RPMI8226 (cell line): ENCODE results near the gene TOR3A.
A peak's percentile ranks its signal among the peaks of the same experiment; 100 is the strongest.

Experiments used
- DNase-seq: peaks from one replicate; pipeline ENCODE4 v3.0.0-alpha.2; 2015

TOR3A gene

GRCh38 chr1:179077396-179077795 is 4.5 kb upstream of the TOR3A start:
- no peak for DNase-seq

GRCh38 chr1:179079113-179079761 is 2.6 kb upstream of the TOR3A start:
- DNase-seq, result peak; percentile 84

- DNase-seq, result peak; percentile 58
These were observed 794 bp upstream of the TOR3A start for GRCh38 chr1:179080866-179081686.

- DNase-seq, result peak; percentile 62
These were observed 596 bp downstream of the TOR3A start for GRCh38 chr1:179082333-179082998.

GRCh38 chr1:179082999-179083335 is 1.1 kb downstream of the TOR3A start:
- peak; percentile 39 for DNase-seq

- DNase-seq, result peak; percentile 74
These were observed 1.7 kb downstream of the TOR3A start for GRCh38 chr1:179083533-179083932.

GRCh38 chr1:179087665-179088064 is 5.8 kb downstream of the TOR3A start:
- no peak for DNase-seq

- no peak for DNase-seq
These were observed 8.1 kb downstream of the TOR3A start for GRCh38 chr1:179089827-179090482.

- no peak for DNase-seq
These were observed 8.7 kb downstream of the TOR3A start for GRCh38 chr1:179090522-179090921.

GRCh38 chr1:179090923-179091322 is 9.1 kb downstream of the TOR3A start:
- no peak for DNase-seq

- DNase-seq, result no peak
These were observed 9.9 kb downstream of the TOR3A start for GRCh38 chr1:179091691-179092165.

GRCh38 chr1:179092896-179093461 is 11.1 kb downstream of the TOR3A start:
- DNase-seq, result no peak

- no peak for DNase-seq
These were observed 12.9 kb downstream of the TOR3A start for GRCh38 chr1:179094818-179095217.

GRCh38 chr1:179095377-179095776 is 13.5 kb downstream of the TOR3A start:
- DNase-seq, result no peak

- no peak for DNase-seq
These were observed 14.1 kb downstream of the TOR3A start for GRCh38 chr1:179095924-179096323.

GRCh38 chr1:179099891-179100290 is 18.0 kb downstream of the TOR3A start:
- DNase-seq, result no peak

- DNase-seq, result no peak
These were observed 19.7 kb downstream of the TOR3A start for GRCh38 chr1:179101566-179101965.

GRCh38 chr1:179103999-179104398 is 22.1 kb downstream of the TOR3A start:
- DNase-seq, result no peak

- no peak for DNase-seq
These were observed 22.9 kb downstream of the TOR3A start for GRCh38 chr1:179104611-179105250.

- peak; percentile 36 for DNase-seq
These were observed 23.5 kb downstream of the TOR3A start for GRCh38 chr1:179105393-179105792.

- no peak for DNase-seq
These were observed 26.1 kb downstream of the TOR3A start for GRCh38 chr1:179107706-179108629.
